Neural progenitor cell (in vitro differentiated cells): Measurements from ENCODE around the gene ATP5MK.
"Not testable (repeated sequence)": the region's sequence is repeated elsewhere in the genome, so short reads cannot be mapped to it uniquely, and the experiment has no call there.

Source experiments
- EZH2 ChIP-seq: fragments of 200-600 bp; sonication (generic); IDR thresholded peaks from 2 replicates; pipeline ENCODE4 v1.6.1; 2017; ENCODE audit warnings: antibody characterized with exemption, mild to moderate bottlenecking, moderate library complexity
- EZH2phosphoT487 ChIP-seq: fragments of 200-600 bp; sonication (generic); IDR thresholded peaks from 2 replicates; pipeline ENCODE4 v1.6.1; 2017; ENCODE audit warnings: antibody characterized with exemption
- TF ChIP-seq, protein P1 (sequence below): fragments of 200-600 bp; sonication (generic); IDR thresholded peaks from 2 replicates; pipeline ENCODE4 v1.5.1; 2017; ENCODE audit warnings: antibody characterized with exemption, mild to moderate bottlenecking

DNA sequence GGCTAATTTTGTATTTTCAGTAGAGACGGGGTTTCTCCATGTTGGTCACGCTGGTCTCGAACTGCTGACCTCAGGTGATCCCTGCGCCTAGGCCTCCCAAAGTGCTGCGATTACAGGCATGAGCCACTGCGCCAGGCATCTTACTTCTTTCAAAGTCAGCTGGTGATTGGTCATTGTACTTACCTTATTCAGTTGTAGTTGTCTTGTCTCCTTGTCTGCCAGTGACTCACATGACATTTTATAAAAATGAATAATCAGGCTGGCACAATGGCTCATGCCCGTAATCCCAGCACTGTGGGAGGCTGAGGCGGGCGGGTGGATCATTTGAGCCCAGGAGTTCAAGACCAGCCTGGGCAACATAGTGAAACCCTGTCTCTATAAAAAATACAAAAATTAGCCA is 35.5 kb downstream of the ATP5MK start:
- TF ChIP-seq, protein P1, sequence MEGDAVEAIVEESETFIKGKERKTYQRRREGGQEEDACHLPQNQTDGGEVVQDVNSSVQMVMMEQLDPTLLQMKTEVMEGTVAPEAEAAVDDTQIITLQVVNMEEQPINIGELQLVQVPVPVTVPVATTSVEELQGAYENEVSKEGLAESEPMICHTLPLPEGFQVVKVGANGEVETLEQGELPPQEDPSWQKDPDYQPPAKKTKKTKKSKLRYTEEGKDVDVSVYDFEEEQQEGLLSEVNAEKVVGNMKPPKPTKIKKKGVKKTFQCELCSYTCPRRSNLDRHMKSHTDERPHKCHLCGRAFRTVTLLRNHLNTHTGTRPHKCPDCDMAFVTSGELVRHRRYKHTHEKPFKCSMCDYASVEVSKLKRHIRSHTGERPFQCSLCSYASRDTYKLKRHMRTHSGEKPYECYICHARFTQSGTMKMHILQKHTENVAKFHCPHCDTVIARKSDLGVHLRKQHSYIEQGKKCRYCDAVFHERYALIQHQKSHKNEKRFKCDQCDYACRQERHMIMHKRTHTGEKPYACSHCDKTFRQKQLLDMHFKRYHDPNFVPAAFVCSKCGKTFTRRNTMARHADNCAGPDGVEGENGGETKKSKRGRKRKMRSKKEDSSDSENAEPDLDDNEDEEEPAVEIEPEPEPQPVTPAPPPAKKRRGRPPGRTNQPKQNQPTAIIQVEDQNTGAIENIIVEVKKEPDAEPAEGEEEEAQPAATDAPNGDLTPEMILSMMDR, result not testable (repeated sequence)
- TF ChIP-seq EZH2, EZH2phosphoT487: not testable (repeated sequence)
